ENCODE results near the gene ADGRD1. TPM values are rescaled to one million over a fixed set of nuclear protein-coding genes. Genes with fewer than 3 reads are reported as not detected.

Gene ADGRD1
- total RNA-seq, 3 donors from 2014 or later, result 0.45 TPM; not detected in 2

GRCh38 chr12:131133015-131133905 lies 179.6 kb downstream of the ADGRD1 start:
- no peak for ATAC-seq
- no peak overlapping the region for H3K4me3 Mint-ChIP-seq

GRCh38 chr12:131133994-131134393 lies 180.3 kb downstream of the ADGRD1 start:
- ATAC-seq, result no peak

More at GRCh38 chr12:131133015-131133905, 179.6 kb downstream of the ADGRD1 start:
- H3K9me3 Mint-ChIP-seq, result no peaks in the 10 kb centered on the region
- no peaks in the 10 kb centered on the region for H3K4me1 Mint-ChIP-seq (ENCODE audit: low read depth)
- H3K27me3 Mint-ChIP-seq (ENCODE audit: low read depth), result peaks cover 2% of the 10 kb centered on the region
- no peaks in the 10 kb centered on the region for H3K36me3 Mint-ChIP-seq (ENCODE audit: insufficient read depth)
- no peak for DNase-seq

GRCh38 chr12:131134523-131135310 lies 181.0 kb downstream of the ADGRD1 start:
- Mint-ChIP-seq H3K36me3 (ENCODE audit: insufficient read depth) (no peaks in the 10 kb centered on the region), H3K9me3 (no peaks in the 10 kb centered on the region), H3K27me3 (ENCODE audit: low read depth) (peaks cover 2% of the 10 kb centered on the region), H3K4me3 (no peak overlapping the region), H3K4me1 (ENCODE audit: low read depth) (no peaks in the 10 kb centered on the region)
- no peak for DNase-seq
- no peak for ATAC-seq

More at GRCh38 chr12:131133994-131134393, 180.3 kb downstream of the ADGRD1 start:
- H3K4me1 Mint-ChIP-seq (ENCODE audit: low read depth), result no peaks in the 10 kb centered on the region
- H3K27me3 Mint-ChIP-seq (ENCODE audit: low read depth), result peaks cover 2% of the 10 kb centered on the region
- H3K36me3 Mint-ChIP-seq (ENCODE audit: insufficient read depth), result no peaks in the 10 kb centered on the region
- H3K9me3 Mint-ChIP-seq, result no peaks in the 10 kb centered on the region
- no peak for DNase-seq
- H3K4me3 Mint-ChIP-seq, result no peak overlapping the region

- Mint-ChIP-seq H3K4me1 (ENCODE audit: low read depth) (no peaks in the 10 kb centered on the region), H3K4me3 (no peak overlapping the region)
- no peak for ATAC-seq
These were observed 181.6 kb downstream of the ADGRD1 start for GRCh38 chr12:131135311-131135785.

GRCh38 chr12:131135786-131136538 lies 182.3 kb downstream of the ADGRD1 start:
- no peak overlapping the region for H3K4me3 Mint-ChIP-seq
- H3K4me1 Mint-ChIP-seq (ENCODE audit: low read depth), result no peaks in the 10 kb centered on the region
- ATAC-seq (no peak), DNase-seq (no peak)
- peaks cover 2% of the 10 kb centered on the region for H3K27me3 Mint-ChIP-seq (ENCODE audit: low read depth)
- no peaks in the 10 kb centered on the region for H3K9me3 Mint-ChIP-seq
- no peaks in the 10 kb centered on the region for H3K36me3 Mint-ChIP-seq (ENCODE audit: insufficient read depth)

More at GRCh38 chr12:131135311-131135785, 181.6 kb downstream of the ADGRD1 start:
- H3K36me3 Mint-ChIP-seq (ENCODE audit: insufficient read depth), result no peaks in the 10 kb centered on the region
- no peak for DNase-seq
- peaks cover 2% of the 10 kb centered on the region for H3K27me3 Mint-ChIP-seq (ENCODE audit: low read depth)
- no peaks in the 10 kb centered on the region for H3K9me3 Mint-ChIP-seq

GRCh38 chr12:131136539-131136872 lies 182.8 kb downstream of the ADGRD1 start:
- H3K4me1 Mint-ChIP-seq (ENCODE audit: low read depth), result no peaks in the 10 kb centered on the region
- no peak for DNase-seq
- no peaks in the 10 kb centered on the region for H3K9me3 Mint-ChIP-seq
- H3K27me3 Mint-ChIP-seq (ENCODE audit: low read depth), result peaks cover 2% of the 10 kb centered on the region
- no peak for ATAC-seq
- no peak overlapping the region for H3K4me3 Mint-ChIP-seq
- H3K36me3 Mint-ChIP-seq (ENCODE audit: insufficient read depth), result no peaks in the 10 kb centered on the region

GRCh38 chr12:131137009-131137835 lies 183.5 kb downstream of the ADGRD1 start:
- Mint-ChIP-seq H3K27me3 (ENCODE audit: low read depth) (peaks cover 2% of the 10 kb centered on the region), H3K4me1 (ENCODE audit: low read depth) (no peaks in the 10 kb centered on the region), H3K36me3 (ENCODE audit: insufficient read depth) (no peaks in the 10 kb centered on the region), H3K4me3 (no peak overlapping the region), H3K9me3 (no peaks in the 10 kb centered on the region)
- DNase-seq (no peak), ATAC-seq (no peak)

- H3K36me3 Mint-ChIP-seq (ENCODE audit: insufficient read depth), result no peaks in the 10 kb centered on the region
- no peak overlapping the region for H3K4me3 Mint-ChIP-seq
- H3K27me3 Mint-ChIP-seq (ENCODE audit: low read depth), result peaks cover 2% of the 10 kb centered on the region
- no peaks in the 10 kb centered on the region for H3K9me3 Mint-ChIP-seq
- ATAC-seq, result no peak
- no peak for DNase-seq
- no peaks in the 10 kb centered on the region for H3K4me1 Mint-ChIP-seq (ENCODE audit: low read depth)
These were observed 184.3 kb downstream of the ADGRD1 start for GRCh38 chr12:131137836-131138637.

- no peak for DNase-seq
- Mint-ChIP-seq H3K4me1 (ENCODE audit: low read depth) (no peaks in the 10 kb centered on the region), H3K9me3 (no peaks in the 10 kb centered on the region), H3K36me3 (ENCODE audit: insufficient read depth) (no peaks in the 10 kb centered on the region), H3K4me3 (no peak overlapping the region), H3K27me3 (ENCODE audit: low read depth) (peaks cover 2% of the 10 kb centered on the region)
- no peak for ATAC-seq
These were observed 185.1 kb downstream of the ADGRD1 start for GRCh38 chr12:131138638-131139362.

- Mint-ChIP-seq H3K36me3 (ENCODE audit: insufficient read depth) (no peaks in the 10 kb centered on the region), H3K9me3 (no peaks in the 10 kb centered on the region), H3K4me1 (ENCODE audit: low read depth) (no peaks in the 10 kb centered on the region), H3K4me3 (no peak overlapping the region), H3K27me3 (ENCODE audit: low read depth) (peaks cover 2% of the 10 kb centered on the region)
- DNase-seq (no peak), ATAC-seq (no peak)
These were observed 185.8 kb downstream of the ADGRD1 start for GRCh38 chr12:131139363-131140068.

GRCh38 chr12:131140069-131140435 lies 186.3 kb downstream of the ADGRD1 start:
- no peaks in the 10 kb centered on the region for H3K9me3 Mint-ChIP-seq

GRCh38 chr12:131140697-131141096 lies 187.0 kb downstream of the ADGRD1 start:
- no peak overlapping the region for H3K4me3 Mint-ChIP-seq
- ATAC-seq (no peak), DNase-seq (no peak)
- H3K9me3 Mint-ChIP-seq, result no peaks in the 10 kb centered on the region
- H3K4me1 Mint-ChIP-seq (ENCODE audit: low read depth), result no peaks in the 10 kb centered on the region
- H3K27me3 Mint-ChIP-seq (ENCODE audit: low read depth), result peaks cover 2% of the 10 kb centered on the region
- H3K36me3 Mint-ChIP-seq (ENCODE audit: insufficient read depth), result no peaks in the 10 kb centered on the region

More at GRCh38 chr12:131140069-131140435, 186.3 kb downstream of the ADGRD1 start:
- no peaks in the 10 kb centered on the region for H3K4me1 Mint-ChIP-seq (ENCODE audit: low read depth)
- peaks cover 2% of the 10 kb centered on the region for H3K27me3 Mint-ChIP-seq (ENCODE audit: low read depth)
- no peak for ATAC-seq
- no peak overlapping the region for H3K4me3 Mint-ChIP-seq
- DNase-seq, result no peak
- no peaks in the 10 kb centered on the region for H3K36me3 Mint-ChIP-seq (ENCODE audit: insufficient read depth)

Data from activated T-cell treated with anti-CD3 and anti-CD28 coated beads, Interleukin-2, amount 50 U/mL, for 4 hours (primary cell).